Measurements from ENCODE around the gene NDUFA11.
"Not testable (repeated sequence)": the region's sequence is repeated elsewhere in the genome, so short reads cannot be mapped to it uniquely, and the experiment has no call there.

The NDUFA11 gene

DNA sequence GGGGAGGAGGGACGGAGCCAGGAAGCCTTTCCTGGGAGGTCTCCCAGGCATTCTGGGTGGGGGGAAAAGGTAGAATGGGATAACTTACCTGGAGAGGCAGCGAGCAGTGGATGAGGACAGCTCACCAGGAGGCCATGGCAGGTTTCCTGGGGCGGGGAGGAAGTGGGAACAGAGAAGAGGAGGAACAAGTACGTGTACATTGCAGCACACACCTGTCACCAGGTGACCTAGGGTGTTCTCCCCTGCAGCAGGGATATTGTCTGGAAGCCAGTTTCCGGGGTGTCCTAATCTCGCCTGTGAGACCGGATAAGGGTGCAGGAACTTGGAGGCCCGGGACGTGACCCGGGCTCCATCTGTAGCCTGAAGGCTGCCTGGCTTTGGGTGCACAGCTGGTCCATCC lies 52.3 kb downstream of the NDUFA11 start, which contains the start of gene FUT3:
Gene FUT3, minus strand, starts transcription at position 148 of the 400 bp plus-strand sequence.
- DNase-seq (ENCODE audit: low read depth) = no peak
- H3K4me3 ChIP-seq (ENCODE audit: low read depth, low read length) = no peak within 1 kb of the TSS
- no peak for TF ChIP-seq POLR2A (IDR thresholded peaks at IDR 0.05; ENCODE audit: extremely low read depth, insufficient read length)

DNA sequence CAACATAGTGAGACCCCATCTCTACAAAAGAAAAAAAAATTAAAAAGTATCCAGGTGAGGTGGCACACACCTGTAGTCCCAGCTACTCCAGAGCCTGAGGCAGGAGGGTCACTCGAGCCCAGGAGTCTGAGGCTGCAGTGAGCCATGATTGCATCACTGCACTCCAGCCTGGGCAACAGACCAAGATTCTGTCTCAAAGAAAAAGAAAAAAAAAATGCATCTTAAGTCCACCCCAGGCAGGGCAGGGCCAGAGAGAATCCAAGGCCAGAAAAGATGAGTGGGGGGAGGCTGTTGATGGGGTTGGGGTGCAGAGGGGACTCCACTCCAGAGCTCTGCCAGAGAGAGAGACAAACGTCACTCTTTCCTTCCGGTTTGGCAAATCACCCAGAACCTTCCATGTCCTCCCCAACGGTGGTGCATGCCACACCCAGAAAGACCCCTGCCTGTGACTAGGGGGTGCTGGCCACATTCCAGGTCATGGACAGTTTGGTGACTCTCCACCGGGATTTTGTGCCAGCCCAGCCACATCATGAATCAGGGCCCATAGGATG lies 52.8 kb downstream of the NDUFA11 start:
- no peak for DNase-seq (ENCODE audit: low read depth)

DNA sequence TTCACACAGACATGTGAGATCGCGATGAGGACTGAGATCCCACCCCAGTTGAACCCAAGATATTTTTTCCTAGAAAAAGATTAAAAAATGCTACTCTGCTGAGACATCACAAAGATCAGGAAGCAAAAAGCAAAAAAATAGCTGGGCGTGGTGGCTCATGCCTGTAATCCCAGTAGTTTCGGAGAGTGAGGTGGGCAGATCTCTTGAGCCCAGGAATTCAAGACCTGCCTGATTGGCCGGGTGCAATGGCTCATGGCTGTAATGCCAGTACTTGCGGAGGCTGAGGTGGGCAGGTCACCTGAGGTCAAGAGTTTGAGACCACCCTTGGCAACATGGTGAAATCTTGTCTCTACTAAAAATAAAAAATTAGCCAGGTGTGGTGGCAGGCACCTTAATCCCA lies 53.4 kb downstream of the NDUFA11 start:
- TF ChIP-seq MYC (IDR thresholded peaks at IDR 0.05; ENCODE audit: low read depth, low read length) (no peak), POLR2A (IDR thresholded peaks at IDR 0.05; ENCODE audit: extremely low read depth, insufficient read length) (no peak)
- TF ChIP-seq, protein P1, sequence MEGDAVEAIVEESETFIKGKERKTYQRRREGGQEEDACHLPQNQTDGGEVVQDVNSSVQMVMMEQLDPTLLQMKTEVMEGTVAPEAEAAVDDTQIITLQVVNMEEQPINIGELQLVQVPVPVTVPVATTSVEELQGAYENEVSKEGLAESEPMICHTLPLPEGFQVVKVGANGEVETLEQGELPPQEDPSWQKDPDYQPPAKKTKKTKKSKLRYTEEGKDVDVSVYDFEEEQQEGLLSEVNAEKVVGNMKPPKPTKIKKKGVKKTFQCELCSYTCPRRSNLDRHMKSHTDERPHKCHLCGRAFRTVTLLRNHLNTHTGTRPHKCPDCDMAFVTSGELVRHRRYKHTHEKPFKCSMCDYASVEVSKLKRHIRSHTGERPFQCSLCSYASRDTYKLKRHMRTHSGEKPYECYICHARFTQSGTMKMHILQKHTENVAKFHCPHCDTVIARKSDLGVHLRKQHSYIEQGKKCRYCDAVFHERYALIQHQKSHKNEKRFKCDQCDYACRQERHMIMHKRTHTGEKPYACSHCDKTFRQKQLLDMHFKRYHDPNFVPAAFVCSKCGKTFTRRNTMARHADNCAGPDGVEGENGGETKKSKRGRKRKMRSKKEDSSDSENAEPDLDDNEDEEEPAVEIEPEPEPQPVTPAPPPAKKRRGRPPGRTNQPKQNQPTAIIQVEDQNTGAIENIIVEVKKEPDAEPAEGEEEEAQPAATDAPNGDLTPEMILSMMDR (IDR thresholded peaks at IDR 0.05; ENCODE audit: low read depth, low read length) = no peak
- TF ChIP-seq, protein P2, sequence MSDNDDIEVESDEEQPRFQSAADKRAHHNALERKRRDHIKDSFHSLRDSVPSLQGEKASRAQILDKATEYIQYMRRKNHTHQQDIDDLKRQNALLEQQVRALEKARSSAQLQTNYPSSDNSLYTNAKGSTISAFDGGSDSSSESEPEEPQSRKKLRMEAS (IDR thresholded peaks at IDR 0.05; ENCODE audit: low read depth, low read length) = no peak
- H3K4me3 ChIP-seq (ENCODE audit: low read depth, low read length) = no peak overlapping the region
- no peak for DNase-seq (ENCODE audit: low read depth)

More for the DNA sequence above, 52.8 kb downstream of the NDUFA11 start:
- TF ChIP-seq POLR2A (IDR thresholded peaks at IDR 0.05; ENCODE audit: extremely low read depth, insufficient read length) (no peak), MYC (IDR thresholded peaks at IDR 0.05; ENCODE audit: low read depth, low read length) (no peak)
- TF ChIP-seq, protein P2 (IDR thresholded peaks at IDR 0.05; ENCODE audit: low read depth, low read length) = no peak
- TF ChIP-seq, protein P1 (IDR thresholded peaks at IDR 0.05; ENCODE audit: low read depth, low read length) = no peak
- H3K4me3 ChIP-seq (ENCODE audit: low read depth, low read length) = no peak overlapping the region

DNA sequence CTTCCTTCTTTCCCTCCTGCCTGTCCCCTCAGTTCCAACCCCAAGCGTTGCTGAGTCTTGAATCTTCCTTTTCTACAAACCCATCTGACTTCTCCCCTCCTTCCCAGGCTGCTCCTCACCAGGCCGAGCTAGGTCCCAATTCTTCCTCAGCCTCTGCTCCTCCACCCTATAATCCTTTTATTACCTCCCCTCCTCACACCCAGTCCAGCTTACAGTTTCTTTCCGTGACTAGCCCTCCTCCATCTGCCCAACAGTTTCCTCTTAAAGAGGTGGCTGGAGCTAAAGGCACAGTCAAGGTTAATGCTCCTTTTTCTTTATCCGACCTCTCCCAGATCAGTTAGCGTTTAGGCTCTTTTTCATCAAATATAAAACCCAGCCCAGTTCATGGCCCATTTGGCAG lies 55.0 kb downstream of the NDUFA11 start:
- H3K4me3 ChIP-seq (ENCODE audit: low read depth, low read length); DNase-seq (ENCODE audit: low read depth): not testable (repeated sequence)

DNA sequence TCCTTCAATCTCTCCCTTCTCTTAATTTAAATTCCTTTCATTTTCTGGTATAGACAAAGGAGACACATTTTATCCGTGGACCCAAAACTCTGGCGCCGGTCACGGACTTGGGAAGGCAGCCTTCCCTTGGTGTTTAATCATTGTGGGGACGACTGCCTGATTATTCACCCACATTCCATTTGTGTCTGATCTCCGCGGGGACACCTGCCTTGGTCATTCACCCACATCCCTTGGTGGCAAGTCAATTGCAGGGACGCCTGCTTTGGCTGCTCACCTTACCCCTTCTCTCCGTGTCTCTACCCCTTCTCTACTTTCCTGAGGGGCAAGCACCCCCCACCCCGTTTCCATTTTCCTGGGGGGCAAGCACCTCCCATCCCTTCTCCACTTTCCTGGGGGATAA lies 55.7 kb downstream of the NDUFA11 start:
- not testable (repeated sequence) for H3K4me3 ChIP-seq (ENCODE audit: low read depth, low read length)

More for the DNA sequence above, 55.7 kb downstream of the NDUFA11 start:
- not testable (repeated sequence) for DNase-seq (ENCODE audit: low read depth)

Measured in NB4 (cell line).